Thyroid gland (tissue), 4 donors: ENCODE data around the gene TINAGL1.

Experiments
- POLR2A ChIP-seq, 2 donors: fragments of 450-650 bp; IDR thresholded peaks; one replicate each; pipeline ENCODE4 v1.6.1; 2017; ENCODE audit warnings: antibody characterized with exemption in 2 of 2, mild to moderate bottlenecking in 2 of 2, moderate library complexity in 1 of 2
- TF ChIP-seq, protein P1 (sequence below), 6 experiments: fragments of 200-600 bp in 3 of 6; fragments of 450-650 bp in 3 of 6; sonication (generic) in 3 of 6; IDR thresholded peaks; one replicate each; pipeline ENCODE4 v1.5.1; 2016 to 2019; ENCODE audit warnings: antibody characterized with exemption in 6 of 6, mild to moderate bottlenecking in 2 of 6, inconsistent platforms in 1 of 6, moderate library complexity in 1 of 6

DNA sequence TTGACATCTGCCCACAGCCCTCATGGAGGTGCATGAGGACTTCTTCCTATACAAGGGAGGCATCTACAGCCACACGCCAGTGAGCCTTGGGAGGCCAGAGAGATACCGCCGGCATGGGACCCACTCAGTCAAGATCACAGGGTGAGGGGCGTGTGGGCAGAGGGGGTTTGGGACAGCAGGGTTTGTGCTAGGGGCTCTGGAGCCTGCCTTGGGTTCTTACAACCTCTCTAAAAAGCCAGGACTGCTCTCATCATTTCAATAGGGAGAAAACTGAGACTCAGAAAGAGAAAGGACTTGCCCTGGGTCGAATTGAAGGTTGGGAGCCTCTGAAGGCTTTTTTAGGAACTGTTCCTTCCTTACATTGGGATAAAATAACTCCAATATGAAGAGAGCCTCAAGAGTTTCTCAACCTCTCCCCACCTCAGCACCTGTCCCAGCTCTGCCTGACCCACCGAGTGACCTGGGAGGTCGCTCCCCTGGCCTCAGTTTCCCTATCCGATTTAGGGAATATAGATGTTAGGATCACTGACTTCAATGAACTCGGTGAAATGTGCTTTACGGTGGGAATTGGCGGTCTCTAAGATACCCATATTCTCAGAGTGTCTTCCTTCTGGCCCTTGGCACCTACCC lies 9.5 kb downstream of the TINAGL1 start:
- TF ChIP-seq, protein P1, sequence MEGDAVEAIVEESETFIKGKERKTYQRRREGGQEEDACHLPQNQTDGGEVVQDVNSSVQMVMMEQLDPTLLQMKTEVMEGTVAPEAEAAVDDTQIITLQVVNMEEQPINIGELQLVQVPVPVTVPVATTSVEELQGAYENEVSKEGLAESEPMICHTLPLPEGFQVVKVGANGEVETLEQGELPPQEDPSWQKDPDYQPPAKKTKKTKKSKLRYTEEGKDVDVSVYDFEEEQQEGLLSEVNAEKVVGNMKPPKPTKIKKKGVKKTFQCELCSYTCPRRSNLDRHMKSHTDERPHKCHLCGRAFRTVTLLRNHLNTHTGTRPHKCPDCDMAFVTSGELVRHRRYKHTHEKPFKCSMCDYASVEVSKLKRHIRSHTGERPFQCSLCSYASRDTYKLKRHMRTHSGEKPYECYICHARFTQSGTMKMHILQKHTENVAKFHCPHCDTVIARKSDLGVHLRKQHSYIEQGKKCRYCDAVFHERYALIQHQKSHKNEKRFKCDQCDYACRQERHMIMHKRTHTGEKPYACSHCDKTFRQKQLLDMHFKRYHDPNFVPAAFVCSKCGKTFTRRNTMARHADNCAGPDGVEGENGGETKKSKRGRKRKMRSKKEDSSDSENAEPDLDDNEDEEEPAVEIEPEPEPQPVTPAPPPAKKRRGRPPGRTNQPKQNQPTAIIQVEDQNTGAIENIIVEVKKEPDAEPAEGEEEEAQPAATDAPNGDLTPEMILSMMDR (IDR thresholded peaks at IDR 0.05) = no peak
- TF ChIP-seq POLR2A (IDR thresholded peaks at IDR 0.05) = no peak
